ENCODE results near the gene PBX3. TPM values are rescaled to one million over a fixed set of nuclear protein-coding genes. Genes with fewer than 3 reads are reported as not detected.

PBX3 gene
- 6.4 and 9.6 TPM in 2 replicates for total RNA-seq (2014; rRNA removed; shearing (Covaris generic))

GRCh38 chr9:125747053-125747764 lies at the start of gene PBX3:
TSS of gene PBX3 (plus strand) at chr9:125747373.
- no peak for DNase-seq (ENCODE audit: low spot score)

GRCh38 chr9:125699870-125700269 lies 47.3 kb upstream of the PBX3 start:
- no peak for DNase-seq (ENCODE audit: low spot score)

GRCh38 chr9:125700791-125701190 lies 46.4 kb upstream of the PBX3 start:
- no peak for DNase-seq (ENCODE audit: low spot score)

- no peak for DNase-seq (ENCODE audit: low spot score)
These were observed 45.8 kb upstream of the PBX3 start for GRCh38 chr9:125701351-125701750.

GRCh38 chr9:125703662-125704061 lies 43.5 kb upstream of the PBX3 start:
- no peak for DNase-seq (ENCODE audit: low spot score)

- DNase-seq (ENCODE audit: low spot score), result no peak
These were observed 41.3 kb upstream of the PBX3 start for GRCh38 chr9:125705893-125706292.

GRCh38 chr9:125706651-125707471 lies 40.3 kb upstream of the PBX3 start, which contains the start of gene MAPKAP1:
TSS of gene MAPKAP1 (minus strand) at chr9:125707208. CDS start at chr9:125672574, 34,634 bp downstream.
- DNase-seq (ENCODE audit: low spot score), result peak; percentile 91

GRCh38 chr9:125707472-125707804 lies 39.7 kb upstream of the PBX3 start:
- no peak for DNase-seq (ENCODE audit: low spot score)

- DNase-seq (ENCODE audit: low spot score), result no peak
These were observed 20.6 kb upstream of the PBX3 start for GRCh38 chr9:125726456-125727132.

GRCh38 chr9:125730168-125730567 lies 17.0 kb upstream of the PBX3 start:
- DNase-seq (ENCODE audit: low spot score), result no peak

- no peak for DNase-seq (ENCODE audit: low spot score)
These were observed 14.6 kb upstream of the PBX3 start for GRCh38 chr9:125732562-125732961.

- no peak for DNase-seq (ENCODE audit: low spot score)
These were observed 7.7 kb upstream of the PBX3 start for GRCh38 chr9:125739436-125739835.

GRCh38 chr9:125742657-125743056 lies 4.5 kb upstream of the PBX3 start:
- DNase-seq (ENCODE audit: low spot score), result no peak

- no peak for DNase-seq (ENCODE audit: low spot score)
These were observed 3.3 kb upstream of the PBX3 start for GRCh38 chr9:125743682-125744428.

GRCh38 chr9:125744616-125745015 lies 2.6 kb upstream of the PBX3 start:
- DNase-seq (ENCODE audit: low spot score), result no peak

- DNase-seq (ENCODE audit: low spot score), result no peak
These were observed 2.2 kb upstream of the PBX3 start for GRCh38 chr9:125745018-125745417.

GRCh38 chr9:125745682-125746016 lies 1.5 kb upstream of the PBX3 start:
- DNase-seq (ENCODE audit: low spot score), result no peak

- peak; percentile 94 for DNase-seq (ENCODE audit: low spot score)
These were observed 978 bp upstream of the PBX3 start for GRCh38 chr9:125746017-125746773.

GRCh38 chr9:125746774-125747052 lies 460 bp upstream of the PBX3 start:
- no peak for DNase-seq (ENCODE audit: low spot score)

- no peak for DNase-seq (ENCODE audit: low spot score)
These were observed 732 bp downstream of the PBX3 start for GRCh38 chr9:125747765-125748445.
